Measurements from ENCODE around the gene MIS18A.
A peak's percentile ranks its signal among the peaks of the same experiment; 100 is the strongest.
"Not testable (repeated sequence)": the region's sequence is repeated elsewhere in the genome, so short reads cannot be mapped to it uniquely, and the experiment has no call there.

The MIS18A gene, protein sequence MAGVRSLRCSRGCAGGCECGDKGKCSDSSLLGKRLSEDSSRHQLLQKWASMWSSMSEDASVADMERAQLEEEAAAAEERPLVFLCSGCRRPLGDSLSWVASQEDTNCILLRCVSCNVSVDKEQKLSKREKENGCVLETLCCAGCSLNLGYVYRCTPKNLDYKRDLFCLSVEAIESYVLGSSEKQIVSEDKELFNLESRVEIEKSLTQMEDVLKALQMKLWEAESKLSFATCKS

DNA sequence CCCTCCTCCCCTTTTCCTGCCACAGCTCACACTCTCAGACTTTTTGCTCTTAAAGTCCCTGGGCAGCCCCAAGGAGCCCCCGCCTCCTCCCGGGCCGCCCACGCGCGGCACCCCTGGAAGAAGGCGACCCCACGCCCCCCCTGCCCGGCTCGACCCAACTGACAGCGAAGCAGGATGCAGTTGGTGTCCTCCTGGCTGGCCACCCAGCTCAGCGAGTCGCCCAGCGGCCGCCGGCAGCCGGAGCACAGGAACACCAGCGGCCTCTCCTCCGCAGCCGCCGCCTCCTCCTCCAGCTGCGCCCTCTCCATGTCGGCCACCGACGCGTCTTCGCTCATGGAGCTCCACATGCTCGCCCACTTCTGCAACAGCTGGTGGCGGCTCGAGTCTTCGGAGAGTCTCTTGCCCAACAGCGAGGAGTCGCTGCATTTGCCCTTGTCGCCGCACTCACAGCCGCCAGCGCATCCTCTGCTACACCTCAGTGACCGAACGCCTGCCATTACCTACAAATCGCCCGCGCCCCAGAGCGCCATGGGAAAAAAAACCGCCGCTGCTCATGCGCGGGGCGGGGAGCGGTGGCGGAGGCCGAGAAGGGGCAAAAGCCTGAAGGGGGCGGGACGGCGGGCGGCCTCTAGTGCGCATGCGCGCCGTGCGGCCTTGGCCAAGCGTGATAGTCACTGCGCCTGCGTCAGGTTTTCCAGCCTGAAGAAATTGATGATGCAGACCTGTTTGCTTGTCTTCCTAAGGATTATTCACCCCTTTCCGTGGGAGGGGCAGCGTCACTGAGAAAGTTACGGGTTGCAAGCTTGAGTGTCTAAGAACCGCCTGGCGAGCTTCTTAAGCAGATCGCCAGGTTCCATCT is at the start of gene MIS18A:
Gene MIS18A, minus strand, starts transcription at position 532 of the 859 bp plus-strand sequence. Its CDS starts 35 bp downstream, at position 497.
- DNase-seq: peak; percentile 89

DNA sequence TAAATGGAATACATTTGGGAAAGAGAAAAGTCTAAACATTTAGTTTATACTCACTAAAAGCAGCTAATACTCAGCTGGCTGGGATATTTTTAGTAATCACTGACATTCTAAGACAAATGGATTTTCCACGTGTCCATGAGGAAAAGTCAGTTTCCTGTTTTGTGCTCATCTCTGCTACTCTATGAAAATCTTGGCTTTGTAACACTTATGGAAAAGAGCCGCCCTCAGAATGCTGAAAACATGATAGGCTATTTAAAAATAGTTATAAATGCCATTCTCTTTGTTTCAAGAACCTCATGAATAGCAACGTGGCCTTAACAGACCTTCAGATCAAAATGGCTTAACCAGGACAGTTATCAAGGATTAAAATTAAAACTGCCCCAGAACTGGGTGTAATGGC is 49.7 kb upstream of the MIS18A start:
- DNase-seq: no peak

DNA sequence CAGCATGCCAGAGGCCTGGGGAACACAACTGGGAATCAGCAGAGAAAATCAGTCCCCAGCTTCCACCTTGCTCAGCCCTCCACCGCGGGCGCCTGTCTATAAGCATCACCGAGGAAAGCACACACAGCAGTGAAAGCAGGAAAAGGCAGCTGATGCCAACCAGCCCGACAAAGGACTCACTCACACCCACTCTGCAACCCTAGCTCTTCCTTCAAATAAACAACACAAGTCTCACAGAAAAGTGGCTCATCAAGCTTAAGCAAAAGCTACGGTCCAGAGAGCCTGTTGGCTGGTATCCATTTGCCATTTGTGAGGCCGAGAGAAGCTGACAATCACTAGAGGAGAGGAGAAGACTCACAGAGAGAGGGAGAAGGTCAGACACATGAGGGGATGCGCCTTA is 46.9 kb upstream of the MIS18A start:
- no peak for DNase-seq

DNA sequence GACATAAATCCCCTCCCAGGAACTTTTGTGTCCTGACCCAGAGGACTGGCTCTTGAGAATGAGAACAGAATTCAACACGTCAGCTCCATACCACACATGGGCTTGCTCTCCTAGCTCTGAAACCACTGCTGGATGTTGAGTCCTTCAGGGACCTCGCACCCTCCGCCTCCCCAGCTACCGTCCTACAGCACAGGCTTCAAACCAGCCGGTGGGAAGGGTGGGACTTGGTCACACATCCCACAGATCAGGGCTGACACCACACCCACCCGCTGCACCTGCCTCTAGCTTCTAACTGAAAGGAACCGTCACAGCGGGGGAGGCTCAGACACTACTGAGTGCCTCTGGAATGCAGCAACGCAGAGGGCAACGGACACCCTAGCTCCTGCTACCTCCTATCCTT is 43.8 kb upstream of the MIS18A start:
- no peak for DNase-seq

DNA sequence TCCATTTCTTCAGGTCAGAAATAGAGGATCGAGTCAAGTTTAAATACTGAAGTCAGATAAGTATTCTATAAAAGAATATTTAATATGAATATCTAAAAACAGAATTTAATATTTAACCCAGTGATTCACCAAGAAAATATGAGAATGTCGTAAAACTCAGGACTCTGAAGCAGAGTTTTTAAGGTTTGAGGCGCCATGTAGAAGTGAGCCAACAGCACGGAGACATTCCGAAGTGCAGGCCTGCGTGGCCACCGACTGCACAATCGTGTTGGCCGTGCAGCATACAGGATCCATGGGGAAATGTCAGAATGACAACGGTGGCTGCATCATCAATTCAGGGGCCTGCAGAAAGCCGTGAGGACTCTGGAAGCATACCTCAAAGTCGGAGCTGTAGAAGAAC is 43.3 kb upstream of the MIS18A start:
- no peak for DNase-seq

DNA sequence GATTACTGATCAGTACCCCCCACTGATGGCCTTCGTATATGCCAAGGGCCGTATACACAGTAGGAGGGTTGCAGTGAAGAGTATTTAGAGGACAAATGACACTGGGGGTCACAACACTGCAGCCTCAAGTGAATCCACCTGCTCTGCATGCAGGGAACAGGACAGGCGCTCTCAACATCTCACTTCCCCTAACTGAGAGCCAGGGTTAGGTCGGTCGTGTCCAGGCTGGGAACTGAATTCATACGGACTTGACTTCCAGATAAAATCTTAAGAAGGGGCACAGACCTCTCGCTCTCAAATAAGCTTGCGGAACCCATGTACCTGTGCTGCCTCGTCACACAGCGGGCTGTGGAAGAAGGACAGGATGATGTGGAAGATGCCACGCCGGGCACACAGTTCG is 42.6 kb upstream of the MIS18A start:
- DNase-seq: no peak

DNA sequence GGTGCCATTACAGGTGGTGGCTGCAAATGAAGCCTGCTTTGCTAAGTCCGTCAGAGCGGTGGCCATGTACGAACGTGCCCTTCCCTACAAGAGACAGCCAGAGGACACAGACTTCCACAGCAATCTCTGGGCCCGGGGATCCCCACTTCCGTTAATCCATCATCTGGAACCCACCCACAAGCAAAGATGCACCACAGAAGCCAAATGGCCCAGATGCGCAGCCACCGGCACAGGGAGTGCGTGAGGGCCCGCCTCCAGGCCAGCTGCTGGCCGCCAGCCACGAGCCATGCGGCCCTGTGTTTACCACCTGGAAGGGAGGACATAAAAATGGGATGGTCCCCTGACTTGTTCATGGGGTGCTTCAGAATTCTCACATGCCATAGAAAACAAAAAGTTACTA is 41.9 kb upstream of the MIS18A start:
- no peak for DNase-seq

DNA sequence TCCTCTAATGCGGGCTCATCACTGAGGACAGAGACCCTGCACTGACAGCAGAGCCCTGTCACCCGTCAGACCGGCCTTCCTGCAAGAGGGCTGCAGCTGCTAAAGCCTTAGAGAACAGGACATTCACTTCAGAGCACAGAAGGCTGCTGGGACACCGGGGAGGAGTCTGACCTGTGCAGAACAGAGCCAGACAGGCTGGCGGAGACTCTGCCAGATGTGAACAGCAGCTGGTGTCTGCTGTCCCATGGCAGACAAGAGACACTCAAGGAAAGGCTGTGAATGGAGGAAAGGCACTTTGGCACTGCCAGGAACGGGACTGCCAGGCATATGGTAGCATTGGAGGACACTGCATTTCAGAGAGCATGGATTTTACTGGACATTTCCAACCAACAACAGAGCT is 41.2 kb upstream of the MIS18A start:
- no peak for DNase-seq

DNA sequence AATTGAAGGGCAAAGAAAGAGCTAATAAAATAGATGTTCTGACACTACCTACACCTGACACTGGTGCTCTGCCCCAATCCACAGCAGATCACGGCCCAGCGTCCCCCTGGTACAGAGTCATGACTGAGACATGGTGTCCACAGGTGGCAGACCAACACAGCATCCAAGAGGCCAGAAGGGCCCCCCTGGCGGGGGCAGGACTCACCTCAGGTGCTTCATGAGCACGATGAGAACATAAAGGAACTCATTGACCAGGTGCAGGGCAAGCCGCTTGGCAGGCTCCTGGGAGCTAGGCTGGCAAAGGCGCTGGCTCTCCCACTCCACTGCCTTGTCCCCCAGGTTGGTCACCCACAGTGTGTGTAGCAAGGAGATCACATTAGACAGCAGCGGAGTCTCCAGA is 40.2 kb upstream of the MIS18A start:
- no peak for DNase-seq

DNA sequence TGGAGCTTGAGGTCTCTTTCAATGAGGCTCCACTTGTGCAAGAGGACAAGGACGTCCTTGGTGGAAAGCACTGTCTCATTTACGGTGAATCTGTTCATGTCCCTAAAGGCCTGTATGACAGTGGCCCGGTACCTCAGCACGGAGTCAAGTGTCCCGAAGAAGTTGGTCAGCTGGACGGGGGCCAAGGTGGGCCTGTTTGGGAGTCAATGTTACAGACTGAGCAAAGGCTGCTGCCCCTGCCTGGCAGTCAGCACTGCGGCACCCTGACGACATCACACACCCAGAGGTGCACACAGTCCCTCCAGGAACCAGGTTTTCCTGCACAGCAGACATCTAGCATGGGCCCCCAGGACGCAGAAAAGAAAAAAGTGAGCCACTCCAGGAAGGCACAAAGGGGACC is 38.9 kb upstream of the MIS18A start:
- DNase-seq: no peak

DNA sequence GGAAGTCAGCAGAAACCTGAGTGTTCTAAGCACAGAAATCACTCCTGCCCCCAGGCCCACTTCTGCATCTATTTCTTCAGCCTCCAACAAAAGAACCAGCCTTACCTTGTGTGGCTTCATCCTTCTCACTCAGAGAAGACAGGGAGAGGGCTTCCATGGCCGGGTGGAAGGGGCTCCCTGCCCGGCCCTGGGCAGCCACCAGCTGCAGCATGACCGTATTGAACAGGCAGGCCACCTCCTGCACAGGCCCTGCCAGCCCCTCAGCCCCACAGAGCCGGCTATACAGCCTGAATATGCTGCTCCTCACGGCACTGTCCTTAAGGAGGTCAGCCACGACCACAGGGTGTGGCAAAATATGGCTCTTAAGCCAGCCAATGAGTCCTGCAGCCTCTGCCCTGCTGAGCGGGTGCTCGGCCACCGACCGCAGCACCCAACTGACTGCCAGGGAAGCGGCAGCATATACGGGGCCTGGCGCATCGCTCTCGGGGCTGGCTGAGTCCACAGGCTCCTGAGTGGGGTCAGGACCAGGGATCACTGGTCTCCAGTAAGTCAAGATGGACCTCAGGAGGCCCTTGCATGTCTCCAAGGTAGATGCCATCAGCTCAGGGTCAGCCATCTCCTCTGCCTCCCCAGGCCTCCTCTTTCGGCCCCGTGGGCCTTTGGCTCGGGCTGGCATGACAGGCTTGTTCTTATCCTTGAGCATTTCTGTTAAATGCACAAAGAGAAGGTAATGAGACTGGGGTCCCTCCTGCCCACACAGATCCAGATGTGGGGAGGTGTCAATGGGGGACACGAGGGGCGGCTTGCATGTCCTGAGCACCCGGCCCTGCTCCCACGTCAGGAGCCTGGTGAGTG is 37.7 kb upstream of the MIS18A start:
- DNase-seq: no peak

DNA sequence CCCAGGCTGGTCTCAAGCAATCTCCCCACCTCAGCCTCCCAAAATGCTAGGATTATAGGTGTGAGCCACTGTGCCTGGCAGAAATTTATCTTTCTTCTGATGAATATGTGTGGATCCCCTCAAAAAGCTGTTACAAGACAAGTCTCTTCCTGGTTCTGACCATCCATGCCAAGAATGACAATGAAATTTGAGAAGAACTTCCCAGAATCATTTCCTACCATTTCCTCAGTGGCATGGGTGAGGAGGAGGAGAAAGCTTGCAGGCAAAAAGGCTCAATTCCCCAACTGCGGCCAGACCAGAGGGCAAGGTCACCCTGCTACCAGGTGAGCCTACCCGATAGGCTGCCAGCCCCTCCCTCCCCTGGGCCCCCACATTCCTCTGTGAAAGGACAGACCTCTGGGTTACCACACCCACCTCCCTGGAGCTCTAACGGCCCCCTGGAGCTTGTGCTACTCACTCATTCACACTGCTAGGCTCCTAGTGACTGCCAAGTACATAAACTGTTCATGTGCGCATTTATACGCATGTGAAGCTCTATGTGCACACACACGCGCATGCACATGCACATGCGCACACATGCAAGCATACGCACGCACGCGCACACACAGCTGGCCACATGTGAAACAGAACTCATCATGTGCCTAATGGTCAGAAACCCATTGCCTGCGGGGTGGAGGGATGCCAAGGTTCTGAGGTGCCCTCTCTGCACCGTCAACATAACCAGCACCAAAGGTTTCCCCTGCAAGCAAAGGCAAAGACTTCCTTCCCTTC is 36.8 kb upstream of the MIS18A start:
- no peak for DNase-seq

DNA sequence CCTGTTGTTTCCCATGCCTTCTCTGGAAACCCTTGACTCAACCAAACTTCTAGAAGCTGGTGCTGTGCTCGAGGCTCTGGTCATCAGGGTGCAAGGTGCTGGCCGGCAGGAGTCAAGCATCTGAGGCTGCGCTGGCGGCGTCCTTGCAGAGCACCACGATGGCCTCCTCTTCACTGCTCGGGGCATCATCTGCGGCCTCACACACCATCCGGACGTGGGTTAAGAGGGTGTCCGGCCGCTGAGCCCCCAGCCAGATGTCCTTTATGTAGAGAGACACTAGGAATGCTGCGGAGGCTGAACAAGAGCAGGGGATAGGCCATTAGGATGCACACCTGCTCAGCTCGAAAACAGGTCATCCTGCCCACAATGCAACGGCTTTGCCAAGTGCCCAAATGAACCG is 36.0 kb upstream of the MIS18A start:
- no peak for DNase-seq

DNA sequence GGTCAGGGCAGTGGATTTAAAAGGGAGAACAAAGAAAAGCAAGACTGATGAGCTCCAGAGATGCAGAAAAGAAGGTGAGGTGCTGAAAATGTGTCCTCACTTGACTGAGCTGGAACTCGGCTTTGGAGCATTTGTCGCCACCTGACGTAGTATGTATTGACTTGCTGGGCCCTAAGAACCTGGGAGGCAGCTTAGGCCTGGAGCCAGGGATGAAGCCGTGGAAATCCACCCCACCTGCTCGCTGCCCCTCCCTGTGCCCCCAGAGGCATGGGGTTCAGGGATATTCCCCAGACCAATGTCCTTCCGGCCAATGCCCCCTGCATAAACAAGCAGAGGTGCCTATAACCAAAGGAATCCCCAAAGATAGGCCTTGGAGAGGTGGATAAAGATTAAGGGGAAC is 34.1 kb upstream of the MIS18A start:
- no peak for DNase-seq

DNA sequence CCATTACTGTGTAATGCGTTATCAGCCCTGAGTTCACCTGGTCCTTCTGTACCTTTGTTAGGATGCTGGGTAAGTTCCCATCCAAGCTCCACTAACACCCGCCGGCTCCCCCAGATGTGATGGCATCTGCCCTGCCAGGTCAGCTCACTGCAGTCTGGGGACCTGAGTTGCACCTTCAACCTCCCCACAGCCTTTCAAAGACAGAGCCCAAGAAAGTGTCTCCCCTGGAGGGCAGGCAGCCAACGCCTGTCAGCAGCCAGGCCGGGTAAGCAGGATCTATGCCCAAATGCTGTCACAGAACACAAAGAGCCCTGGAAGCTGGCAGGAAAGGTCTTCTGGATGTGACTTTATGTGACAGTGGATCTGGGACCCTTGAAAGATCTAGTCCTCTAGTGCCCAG is 33.5 kb upstream of the MIS18A start:
- DNase-seq: no peak

DNA sequence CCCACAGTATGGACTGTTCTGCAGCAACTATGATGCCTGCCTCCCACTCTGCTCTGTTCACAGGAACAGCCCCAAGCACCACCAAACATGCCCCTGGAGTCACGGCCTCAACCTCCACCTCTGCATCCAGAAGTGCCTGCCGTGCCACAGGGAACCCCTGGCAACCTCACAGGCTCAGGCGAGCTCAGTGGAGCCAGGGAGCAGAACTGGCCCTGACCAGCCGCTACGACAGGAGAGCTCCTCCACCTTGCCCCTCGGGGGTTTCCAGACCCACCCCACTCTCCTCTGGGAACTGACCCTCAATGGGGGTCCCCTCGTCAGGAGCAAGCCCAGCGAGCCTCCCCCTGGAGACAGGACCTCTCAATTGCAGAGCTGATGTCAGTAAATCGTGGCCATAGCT is 32.8 kb upstream of the MIS18A start:
- no peak for DNase-seq

DNA sequence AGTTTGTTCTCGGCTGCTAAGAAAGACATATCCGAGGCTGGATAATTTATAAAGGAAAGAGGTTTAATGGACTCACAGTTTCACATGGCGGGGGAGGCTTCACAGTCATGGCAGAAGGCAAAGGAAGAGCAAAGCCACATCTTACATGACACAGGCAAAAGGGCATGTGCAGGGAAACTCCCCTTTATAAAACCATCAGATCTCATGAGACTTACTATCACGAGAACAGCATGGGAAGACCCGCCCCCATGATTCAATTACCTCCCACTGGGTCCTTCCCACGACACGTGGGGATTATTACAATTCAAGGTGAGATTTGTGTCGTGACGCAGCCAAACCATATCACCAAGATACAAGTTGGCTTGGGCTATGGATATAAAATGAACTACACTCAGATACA is 32.1 kb upstream of the MIS18A start:
- DNase-seq: not testable (repeated sequence)

DNA sequence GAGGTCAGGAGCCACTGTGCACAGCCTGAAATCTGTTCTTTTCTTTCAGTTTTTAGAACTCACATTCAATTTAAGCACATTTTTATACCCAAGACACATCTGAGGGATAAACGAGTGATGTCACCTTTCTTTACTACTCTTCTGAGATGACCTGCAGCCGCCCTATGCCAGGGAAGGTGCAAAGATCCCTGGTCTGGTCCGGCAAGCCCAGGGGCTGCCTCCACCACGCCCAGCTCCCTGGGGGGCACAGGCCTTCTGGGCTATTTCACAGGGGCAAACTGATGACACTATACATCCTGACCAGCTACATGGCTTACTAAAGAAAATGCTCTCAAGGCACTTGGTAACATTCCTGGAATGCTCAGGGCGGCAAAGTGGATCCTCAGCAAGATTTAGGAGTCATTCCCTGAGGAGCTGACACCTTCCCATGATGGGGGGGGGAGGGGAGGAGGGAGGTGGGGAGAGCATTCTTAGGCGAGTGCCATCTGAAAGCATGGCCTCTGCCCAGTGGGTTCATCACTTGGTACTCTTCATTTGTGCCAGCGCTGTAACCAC is 31.1 kb upstream of the MIS18A start:
- DNase-seq: no peak

DNA sequence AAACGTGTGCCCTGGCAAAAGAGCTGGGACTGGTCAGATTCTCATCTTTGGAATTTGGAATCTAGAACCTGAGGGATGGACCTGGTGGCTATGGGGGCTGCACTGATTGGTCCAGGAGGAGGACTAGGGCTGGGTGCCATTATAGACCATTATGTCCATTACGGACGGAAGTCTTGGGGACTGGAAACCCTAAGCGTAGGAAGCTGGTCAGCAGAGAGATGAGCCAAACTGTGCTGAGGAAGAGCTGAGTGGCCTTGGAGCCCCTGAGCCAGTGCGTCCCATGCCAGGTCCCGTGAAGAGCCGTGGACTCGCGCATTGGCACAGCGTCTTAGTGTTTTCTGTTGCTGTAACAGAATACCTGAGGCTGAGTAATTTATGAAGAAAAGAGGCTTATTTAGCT is 29.8 kb upstream of the MIS18A start:
- no peak for DNase-seq

DNA sequence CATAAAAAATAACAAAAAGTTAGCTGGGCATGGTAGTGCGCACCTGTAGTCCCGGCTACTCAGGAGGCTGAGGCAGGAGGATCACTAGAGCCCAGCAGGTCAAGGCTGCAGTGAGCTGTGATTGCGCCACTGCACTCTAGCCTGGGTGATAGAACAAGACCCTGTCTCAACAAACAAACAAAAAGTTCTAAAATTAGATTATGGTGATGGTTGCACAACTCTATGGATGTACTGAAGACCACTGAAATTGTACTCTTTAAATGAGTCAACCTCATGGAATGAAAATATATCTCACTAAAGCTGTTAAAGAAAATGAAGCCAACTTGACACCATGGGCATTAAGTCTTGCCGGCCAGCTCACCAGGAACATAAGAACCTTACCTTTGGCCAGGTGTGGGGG is 28.9 kb upstream of the MIS18A start:
- DNase-seq: no peak

DNA sequence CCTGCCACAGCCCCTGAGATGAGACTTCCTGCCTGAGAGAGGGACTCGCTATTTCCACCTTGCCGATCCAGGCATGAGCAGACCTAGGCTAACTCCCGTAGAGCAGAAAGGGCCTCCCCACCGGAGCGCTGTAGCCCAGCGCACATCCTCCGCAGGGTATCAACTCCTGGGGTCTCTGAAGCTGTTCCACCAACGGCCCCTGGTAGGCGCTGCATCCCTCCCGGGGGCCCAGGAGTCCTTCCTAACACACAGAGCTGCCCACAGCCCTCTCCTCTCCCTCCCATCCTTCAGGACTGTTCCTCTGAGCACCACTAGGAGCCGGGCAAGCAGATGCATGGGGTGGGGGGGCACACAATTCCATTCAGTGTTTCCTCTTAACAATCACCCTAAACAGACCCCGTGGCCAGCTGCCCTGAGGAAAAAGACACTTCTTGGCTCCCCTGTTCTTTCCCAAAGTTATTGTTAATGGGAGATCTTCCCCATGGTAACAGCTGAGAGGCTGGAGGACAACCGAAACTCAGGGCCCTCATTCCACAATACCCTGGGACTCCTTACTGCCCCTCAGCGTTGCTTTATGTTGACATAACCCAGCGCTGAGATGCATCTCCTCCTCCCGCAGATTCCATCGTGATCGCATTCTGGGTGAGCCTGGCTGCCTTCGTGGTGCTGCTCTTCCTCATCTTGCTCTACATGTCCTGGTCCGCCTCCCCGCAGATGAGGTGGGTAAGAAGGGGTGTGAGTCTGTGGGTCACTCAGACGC is 27.4 kb upstream of the MIS18A start:
- DNase-seq: no peak

DNA sequence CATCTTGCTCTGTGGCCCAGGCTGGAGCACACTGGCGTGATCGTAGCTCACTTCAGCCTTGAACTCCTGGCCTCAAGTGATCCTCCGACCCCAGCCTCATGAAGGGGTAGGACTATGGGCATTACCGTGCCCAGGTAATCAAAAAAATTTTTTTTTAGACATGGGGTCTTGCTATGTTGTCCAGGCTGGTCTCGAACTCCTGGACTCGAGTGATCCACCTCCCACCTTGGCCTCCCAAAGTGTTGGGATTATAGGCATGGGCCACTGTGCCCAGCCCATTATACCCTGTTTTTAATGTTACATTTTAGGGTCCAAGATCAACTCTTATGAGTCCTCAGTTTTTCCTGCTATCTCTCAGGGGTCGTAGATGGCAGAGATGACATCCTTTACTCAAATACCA is 26.1 kb upstream of the MIS18A start:
- no peak for DNase-seq
